ENCODE data around the gene GAGE2A.
"Not testable (repeated sequence)": the region's sequence is repeated elsewhere in the genome, so short reads cannot be mapped to it uniquely, and the experiment has no call there.

GRCh38 chrX:49589196-49589595 is at the start of gene GAGE2A:
- not testable (repeated sequence) for TF ChIP-seq CTCF, POLR2A (IDR thresholded peaks at IDR 0.05)
